ENCODE measurements around the gene ATG16L2.

GRCh38 chr11:72833811-72834493 is 19.7 kb downstream of the ATG16L2 start:
- TF ChIP-seq PATZ1 (CRISPR knock-in tag; IDR thresholded peaks at IDR 0.05; ENCODE audit: borderline replicate concordance) (no peak), SNAI2 (CRISPR knock-in tag; IDR thresholded peaks at IDR 0.05) (no peak)
